Measurements from ENCODE around the gene SHH.

The SHH gene

DNA sequence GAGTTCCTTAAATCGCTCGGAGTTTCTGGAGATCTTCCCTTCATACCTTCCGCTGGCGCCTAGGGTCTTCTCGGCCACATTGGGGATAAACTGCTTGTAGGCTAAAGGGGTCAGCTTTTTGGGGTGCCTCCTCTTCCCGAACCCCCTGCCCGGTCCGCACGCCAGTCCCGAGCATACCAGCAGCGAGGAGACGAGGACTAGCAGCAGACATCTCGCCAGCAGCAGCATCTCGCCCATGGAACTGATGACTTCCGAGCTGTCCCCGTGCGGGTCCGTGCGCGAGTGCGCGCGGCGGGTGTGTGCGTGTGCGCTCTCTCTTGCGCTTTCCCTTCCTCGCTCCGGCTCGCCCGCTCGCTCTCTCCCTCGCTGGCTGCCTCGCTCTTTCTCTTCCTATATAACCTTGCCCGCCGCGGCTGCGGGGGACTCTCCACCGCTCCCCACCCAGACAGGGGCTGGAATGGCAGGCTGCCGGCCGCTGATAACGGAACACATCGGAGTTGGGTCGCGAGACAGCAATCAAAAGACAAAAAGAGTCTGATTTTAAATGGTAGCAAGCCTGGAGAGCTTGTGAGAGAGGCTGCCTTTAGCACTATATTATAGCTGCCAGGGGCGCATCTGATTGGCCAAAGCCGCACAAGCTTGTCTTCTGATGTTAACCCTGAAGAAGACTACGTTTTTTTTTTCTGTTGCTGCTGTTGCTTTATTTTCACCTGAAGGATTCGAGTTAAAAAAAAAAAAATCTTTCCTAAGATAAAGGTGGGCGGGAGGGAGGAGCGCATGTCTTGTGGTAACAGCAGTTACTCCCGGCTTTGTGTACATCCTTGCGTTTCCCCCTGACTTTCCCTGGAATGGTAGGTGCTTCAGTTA, at the start of gene SHH:
TSS of gene SHH (minus strand) at position 569 of the 867 bp plus-strand sequence. CDS start at position 228, 341 bp downstream.
- no peak for DNase-seq (ENCODE audit: low read depth in 2 of 3, low spot score in 1 of 3)

DNA sequence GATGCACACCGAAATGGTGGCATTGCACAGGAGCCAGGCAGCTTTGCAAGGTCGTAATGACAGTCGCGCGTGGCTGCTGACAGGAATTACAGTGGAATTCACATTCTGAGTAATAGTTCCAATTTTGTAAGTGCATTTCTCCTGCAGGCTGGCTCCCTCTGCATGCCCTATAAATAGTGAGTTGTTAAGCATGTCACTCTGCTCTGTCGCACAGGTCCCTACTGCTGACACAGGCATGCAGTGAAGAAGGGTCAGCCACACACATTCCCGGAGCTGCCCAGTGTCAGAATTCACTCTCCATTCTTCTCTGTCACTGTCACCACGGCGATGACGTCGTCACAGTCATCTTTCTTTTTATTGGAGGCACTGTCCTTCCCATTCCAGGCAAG, 49.2 kb upstream of the SHH start:
- no peak for DNase-seq (ENCODE audit: low read depth in 2 of 3, low spot score in 1 of 3)

DNA sequence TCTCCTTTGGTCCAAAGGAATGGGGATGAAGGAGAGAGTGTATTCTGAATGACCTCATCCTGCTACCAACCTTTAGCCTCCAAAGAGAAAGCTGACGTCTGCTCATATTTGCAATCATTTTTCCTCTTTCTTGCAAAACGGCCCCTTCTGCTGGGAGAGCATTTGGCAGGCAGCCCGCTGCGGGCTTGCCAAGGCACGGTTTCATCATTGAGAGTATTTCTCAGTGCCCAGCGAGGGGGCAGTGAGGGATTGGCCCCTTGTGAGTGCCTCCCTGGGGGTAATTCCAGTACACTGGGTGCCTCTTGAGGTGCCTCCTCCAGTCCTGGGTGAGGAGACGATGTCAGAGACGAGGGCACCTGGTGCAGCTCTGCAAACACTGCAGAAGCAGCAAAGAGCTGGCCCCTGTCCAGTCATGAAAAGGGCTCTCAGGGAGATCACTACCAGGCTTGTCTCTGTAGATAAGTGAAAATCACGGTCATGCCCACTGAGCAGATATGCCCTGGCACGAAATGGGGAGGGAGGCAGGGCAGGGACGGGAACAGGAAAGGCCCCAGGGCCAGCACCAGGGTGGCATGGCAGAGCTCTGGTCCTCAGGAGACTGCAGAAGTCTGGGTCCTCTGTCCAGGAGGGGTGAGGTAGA, 48.7 kb upstream of the SHH start:
- DNase-seq (ENCODE audit: low read depth in 2 of 3, low spot score in 1 of 3), result no peak

- no peak for DNase-seq (ENCODE audit: low read depth in 2 of 3, low spot score in 1 of 3)
Measured at GRCh38 chr7:155860461-155860839, 48.2 kb upstream of the SHH start.

DNA sequence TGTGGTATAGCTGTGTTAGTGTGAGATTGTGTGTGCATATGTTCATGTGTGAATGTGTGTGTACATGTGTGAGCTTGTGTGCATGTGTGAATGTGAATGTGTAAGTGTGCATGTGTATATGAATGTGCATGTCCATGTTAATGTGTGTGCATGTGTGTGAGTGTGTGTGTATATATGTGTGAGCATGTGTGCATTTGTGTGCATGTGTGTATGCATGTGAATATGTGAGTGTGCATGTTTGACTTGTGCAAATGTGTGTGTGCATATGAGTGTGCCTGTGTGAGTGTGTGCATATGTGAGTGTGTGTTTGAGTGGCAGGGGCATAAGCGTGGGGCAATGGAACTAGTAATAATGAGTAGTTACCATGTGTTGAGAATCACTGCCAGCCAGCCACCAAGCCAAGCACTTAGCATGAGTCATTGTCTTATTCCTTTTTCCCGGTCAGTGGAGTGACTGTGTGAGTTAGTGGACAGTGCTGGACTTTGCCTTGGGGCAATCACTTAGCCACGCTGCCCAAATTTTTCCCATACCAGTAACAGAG, 46.3 kb upstream of the SHH start:
- DNase-seq (ENCODE audit: low read depth in 2 of 3, low spot score in 1 of 3), result no peak

GRCh38 chr7:155857141-155857540, 44.9 kb upstream of the SHH start:
- DNase-seq (ENCODE audit: low read depth in 2 of 3, low spot score in 1 of 3), result no peak

DNA sequence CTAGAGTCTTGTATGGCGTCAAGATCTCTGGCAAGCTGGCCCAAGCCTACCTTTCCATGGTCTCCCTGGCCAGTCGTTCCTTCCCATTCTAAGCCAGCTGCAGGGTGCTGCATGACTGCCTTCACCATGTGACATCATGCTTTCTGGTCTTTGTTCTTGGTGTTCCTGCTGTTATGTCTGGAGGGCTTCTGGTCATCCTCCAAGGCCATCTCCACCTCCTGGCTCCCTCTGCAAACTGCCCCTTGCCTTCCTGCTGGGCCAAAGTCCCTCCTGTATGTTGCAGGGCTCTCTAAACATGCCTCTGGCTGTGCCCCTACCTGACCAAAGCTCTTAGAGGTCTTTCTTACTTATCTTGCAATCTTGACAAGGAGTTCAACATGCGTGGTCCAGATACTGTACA, 44.4 kb upstream of the SHH start:
- no peak for DNase-seq (ENCODE audit: low read depth in 2 of 3, low spot score in 1 of 3)

- no peak for DNase-seq (ENCODE audit: low read depth in 2 of 3, low spot score in 1 of 3)
Measured at GRCh38 chr7:155852426-155853301, 40.4 kb upstream of the SHH start.

GRCh38 chr7:155851892-155852291, 39.6 kb upstream of the SHH start:
- no peak for DNase-seq (ENCODE audit: low read depth in 2 of 3, low spot score in 1 of 3)

DNA sequence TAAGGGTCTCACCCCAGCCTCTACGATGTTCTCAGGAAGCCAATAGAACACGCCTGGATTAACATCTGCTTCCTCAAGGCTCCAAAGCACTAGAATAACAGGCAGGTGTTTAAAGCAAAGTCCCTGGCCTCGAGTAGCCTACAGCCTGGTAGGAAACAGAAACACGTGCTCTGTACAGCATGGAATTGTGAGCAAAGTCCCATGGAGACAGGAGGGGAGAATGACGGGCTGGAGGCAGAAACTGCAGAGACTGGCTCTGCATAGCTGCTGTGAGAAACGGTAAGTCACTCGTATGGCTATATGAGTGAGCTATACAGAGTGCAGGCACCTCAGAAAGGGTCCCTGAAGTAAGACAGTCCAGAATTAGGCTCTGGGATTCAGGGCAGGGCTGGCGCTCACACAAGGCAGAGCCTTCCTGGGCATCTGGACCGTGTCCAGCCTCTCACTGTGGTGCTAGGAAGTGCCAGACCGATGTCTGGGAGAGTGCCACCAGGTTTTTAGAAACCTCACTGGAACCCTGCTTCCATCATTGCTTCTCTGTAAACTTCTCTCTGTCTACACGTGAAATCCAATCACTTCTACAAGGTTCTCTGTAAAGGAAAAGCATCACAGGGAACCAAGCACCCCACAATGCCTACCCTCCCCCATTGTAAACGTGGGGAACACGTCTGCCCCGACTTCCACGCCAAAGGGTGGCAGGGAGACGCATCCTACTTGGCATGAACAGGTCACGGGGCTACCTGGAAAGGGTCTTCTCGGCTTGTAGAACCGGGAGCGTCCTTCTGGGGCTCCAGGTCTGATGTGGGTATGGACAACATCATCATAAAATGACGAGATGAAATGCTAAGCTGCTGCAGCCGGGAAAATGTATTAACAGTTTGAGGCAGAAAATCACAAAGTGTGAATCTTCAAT, 38.8 kb upstream of the SHH start:
- no peak for DNase-seq (ENCODE audit: low read depth in 2 of 3, low spot score in 1 of 3)

- no peak for DNase-seq (ENCODE audit: low read depth in 2 of 3, low spot score in 1 of 3)
Measured at GRCh38 chr7:155850001-155850436, 37.8 kb upstream of the SHH start.

- no peak for DNase-seq (ENCODE audit: low read depth in 2 of 3, low spot score in 1 of 3)
Measured at GRCh38 chr7:155848691-155849669, 36.7 kb upstream of the SHH start.

- no peak for DNase-seq (ENCODE audit: low read depth in 2 of 3, low spot score in 1 of 3)
Measured at GRCh38 chr7:155847821-155848435, 35.7 kb upstream of the SHH start.

- no peak for DNase-seq (ENCODE audit: low read depth in 2 of 3, low spot score in 1 of 3)
Measured at GRCh38 chr7:155846936-155847335, 34.7 kb upstream of the SHH start.

- no peak for DNase-seq (ENCODE audit: low read depth in 2 of 3, low spot score in 1 of 3)
Measured at GRCh38 chr7:155846156-155846555, 33.9 kb upstream of the SHH start.

- no peak for DNase-seq (ENCODE audit: low read depth in 2 of 3, low spot score in 1 of 3)
Measured at GRCh38 chr7:155845226-155845625, 33.0 kb upstream of the SHH start.

GRCh38 chr7:155844526-155844925, 32.3 kb upstream of the SHH start:
- no peak for DNase-seq (ENCODE audit: low read depth in 2 of 3, low spot score in 1 of 3)

GRCh38 chr7:155844019-155844453, 31.8 kb upstream of the SHH start:
- DNase-seq (ENCODE audit: low read depth in 2 of 3, low spot score in 1 of 3), result no peak

All from stimulated activated CD4-positive, alpha-beta T cell treated with anti-CD3 and anti-CD28 coated beads, Interleukin-12 subunit alpha, Interleukin-12 subunit beta, amount 100 ng/mL, for 48 hours (primary cell).